NCI-H146 (cell line): ENCODE measurements around the gene ENTREP1.
A peak's percentile ranks its signal among the peaks of the same experiment; 100 is the strongest.

ENCODE experiments used
- DNase-seq: peaks from one replicate; lab custom pipeline; 2025; lab: John Stamatoyannopoulos, UW

Gene ENTREP1

DNA sequence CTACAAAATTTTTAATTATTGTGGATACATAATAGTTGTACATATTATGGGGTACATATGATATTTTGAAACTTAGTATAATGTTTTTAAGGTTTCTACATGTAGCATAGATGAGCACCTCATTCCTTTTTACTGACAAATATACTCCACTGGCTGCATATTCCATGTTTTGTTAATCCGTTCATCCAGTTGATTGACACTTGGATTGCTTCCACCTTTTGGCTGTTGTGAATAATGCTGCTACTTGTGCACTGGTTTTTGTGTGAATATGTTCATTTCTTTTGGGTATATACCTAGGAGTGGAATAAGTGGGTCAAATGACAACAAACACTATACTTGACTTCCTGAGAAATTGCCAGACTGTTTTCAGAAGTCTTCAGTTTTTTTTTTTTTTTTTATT lies 2.8 kb upstream of the ENTREP1 start:
- DNase-seq: no peak

DNA sequence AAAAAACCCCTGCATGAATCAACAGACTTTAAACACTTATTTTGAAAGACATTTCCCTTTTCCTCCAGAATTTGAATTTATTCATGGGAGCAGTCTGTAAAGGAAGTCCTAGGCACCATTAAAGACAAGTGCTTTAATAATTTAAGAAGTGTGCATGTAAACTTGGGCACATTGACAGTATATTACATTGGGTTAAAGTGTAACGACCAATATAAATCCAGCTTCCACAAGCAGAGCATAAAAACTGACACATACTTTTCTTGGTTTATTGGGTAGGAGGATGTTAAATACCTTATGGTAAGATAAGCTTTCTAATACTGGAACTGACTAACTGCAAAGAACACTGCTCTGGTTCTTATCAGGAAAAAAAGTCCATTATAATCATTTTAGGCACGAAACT lies 1.2 kb upstream of the ENTREP1 start:
- no peak for DNase-seq

DNA sequence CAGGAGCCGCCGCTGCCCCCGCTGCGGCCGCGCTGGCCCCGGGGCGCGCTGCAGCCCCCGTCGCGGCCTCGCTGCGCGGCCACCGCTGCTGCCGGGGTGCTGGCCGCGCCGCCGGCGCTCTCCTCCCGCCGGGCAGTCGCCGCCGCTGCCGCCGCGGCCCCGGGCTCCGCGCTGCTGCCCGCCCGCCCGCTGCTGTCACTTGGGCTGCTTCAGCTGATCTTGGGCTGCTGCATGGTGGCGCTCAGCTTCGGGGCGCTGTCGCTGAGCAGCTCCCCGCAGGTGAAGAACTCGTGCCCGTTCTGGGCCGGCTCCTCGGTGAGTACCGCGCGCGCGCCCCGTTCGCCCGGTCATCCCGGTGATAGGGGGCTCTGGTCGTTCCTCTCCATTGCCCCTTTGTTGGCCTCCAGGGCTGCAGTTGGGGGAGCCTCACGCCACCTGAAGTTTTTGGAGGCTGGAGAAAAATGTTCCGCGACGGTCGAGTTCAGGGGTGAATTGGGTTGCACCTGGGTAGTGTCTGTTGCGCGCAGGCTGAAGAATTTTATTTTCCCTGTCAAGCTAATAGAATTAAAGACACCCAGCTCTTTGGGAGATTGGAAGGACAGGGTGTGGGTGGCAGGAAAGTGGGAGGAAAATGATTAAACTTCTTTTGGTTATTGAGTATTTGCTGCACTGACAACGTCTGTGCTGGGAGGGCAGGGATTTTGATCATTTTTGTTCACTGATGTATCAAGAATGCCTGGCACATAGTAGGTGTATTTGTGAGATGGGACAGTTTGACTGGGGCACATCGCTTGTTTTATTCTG lies 596 bp downstream of the ENTREP1 start:
- DNase-seq: peak; percentile 36

DNA sequence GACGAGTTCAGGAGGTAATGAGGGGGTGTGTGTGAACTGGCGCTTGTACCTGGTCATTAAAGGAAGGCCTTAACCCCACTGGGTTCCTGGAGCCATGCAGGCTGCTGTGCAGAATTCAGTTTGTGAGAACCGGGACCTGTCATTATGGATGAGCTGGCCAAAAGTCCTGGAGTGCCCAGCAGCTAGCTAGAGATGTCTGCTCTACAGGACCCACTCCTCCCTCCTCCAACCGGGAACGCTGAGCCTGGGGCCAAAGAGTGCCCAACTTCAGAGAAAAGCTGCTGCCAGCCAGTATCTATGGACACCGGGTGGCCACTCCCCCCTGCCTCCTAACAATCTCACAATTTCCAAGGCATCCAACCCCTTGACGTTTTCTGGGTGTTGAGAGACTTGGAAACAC lies 1.2 kb downstream of the ENTREP1 start:
- DNase-seq: peak; percentile 4

DNA sequence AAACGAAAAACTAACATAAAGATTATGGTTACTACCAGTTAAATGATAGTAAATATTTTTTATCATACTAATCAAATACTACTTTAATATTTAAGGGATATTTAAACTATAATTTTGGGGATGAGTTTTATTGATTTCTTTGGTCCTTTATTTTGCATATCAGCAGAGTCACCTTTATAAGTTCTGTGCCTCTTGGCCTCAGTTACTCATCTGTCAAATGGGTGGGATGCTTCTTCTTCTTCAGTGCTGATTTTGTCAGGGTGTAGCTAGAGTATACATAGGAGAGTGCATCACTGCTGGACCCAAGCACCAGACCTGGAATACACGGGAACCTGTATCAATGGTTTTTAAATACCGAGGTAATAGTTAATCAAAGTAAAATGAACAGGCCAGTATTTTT lies 5.6 kb downstream of the ENTREP1 start:
- DNase-seq: no peak

DNA sequence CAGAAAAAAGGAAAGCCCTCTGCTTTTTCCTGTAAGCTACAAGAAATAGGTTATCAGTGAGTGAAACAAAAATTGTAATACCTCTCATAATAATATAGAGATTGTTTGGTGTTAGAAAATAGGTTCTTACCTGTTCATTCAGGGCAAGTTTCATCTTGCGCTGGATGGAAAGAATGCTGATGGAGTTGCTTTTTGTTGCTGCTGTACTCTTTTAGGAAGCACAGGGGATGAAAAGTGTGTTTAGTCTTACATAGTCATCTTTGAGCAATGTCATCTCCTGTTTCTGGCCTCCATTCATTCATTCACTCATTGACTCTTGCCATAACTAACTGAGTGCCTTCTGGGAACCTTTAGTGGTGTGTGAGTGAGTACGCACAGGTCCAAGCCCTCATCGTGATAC lies 6.4 kb downstream of the ENTREP1 start:
- DNase-seq: no peak

DNA sequence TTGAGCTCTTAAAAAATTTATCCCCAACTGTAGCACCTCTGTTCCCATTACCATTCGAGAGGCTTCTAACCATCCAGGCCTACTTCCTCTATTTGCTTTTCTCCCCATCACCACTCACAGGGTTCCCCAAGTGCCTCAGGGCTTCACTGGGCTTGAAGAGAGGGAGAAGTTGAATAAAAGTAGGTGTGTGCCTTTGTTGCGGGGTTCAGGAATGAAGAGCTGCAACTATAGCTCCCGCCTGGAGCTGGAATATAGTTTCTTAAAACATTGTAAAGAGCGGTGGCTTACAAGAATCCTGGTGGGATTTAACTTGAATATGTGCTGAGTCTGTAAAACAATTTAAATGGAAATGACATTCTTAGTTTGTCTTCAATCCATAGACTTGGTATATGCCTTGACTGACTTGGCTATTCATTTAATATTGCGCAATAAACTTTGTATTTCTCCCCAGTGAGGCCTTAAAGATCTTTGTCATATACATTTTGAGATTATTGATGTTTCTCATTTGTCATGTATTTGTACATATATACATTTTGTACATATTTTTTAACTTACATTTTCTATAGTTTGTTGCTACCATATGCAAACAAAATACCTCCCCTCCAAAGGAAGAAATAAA lies 7.2 kb downstream of the ENTREP1 start:
- no peak for DNase-seq

DNA sequence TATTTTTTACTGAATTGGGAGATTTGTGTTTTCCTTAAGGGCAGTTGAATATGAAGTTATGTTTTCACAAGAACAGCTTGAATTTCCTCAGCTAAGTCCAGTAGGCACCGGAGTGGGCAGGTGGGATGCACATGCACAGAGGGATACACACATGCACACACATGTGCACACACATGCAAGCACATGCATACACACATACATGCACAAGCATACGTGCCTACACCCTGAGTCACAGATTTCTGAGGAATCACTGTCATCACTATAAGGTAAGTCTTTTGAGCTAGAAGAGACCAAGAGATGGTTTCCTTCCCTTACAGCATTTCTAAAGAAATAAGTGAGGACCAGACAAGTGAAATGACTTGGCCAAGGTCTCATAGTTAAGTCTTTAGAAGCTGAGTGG lies 8.7 kb downstream of the ENTREP1 start:
- DNase-seq: no peak

DNA sequence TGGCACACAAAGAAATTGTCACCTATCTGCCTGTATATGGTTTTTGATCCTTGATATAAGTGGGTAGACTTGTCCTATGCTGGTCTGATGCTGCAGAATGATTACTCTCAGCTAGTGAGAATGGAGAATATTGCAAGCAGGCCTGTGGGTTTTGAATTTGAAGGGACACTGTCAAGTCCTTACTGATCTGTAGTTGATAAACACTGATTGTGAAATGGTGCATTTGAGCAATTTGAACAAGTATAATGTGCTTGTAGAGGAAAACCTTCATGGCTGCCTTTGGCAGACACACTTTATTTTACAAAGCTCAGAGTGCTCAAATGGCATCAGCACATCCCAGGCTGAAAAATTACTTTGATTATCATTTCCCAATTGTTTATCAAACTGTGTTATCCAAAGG lies 9.3 kb downstream of the ENTREP1 start:
- DNase-seq: no peak

DNA sequence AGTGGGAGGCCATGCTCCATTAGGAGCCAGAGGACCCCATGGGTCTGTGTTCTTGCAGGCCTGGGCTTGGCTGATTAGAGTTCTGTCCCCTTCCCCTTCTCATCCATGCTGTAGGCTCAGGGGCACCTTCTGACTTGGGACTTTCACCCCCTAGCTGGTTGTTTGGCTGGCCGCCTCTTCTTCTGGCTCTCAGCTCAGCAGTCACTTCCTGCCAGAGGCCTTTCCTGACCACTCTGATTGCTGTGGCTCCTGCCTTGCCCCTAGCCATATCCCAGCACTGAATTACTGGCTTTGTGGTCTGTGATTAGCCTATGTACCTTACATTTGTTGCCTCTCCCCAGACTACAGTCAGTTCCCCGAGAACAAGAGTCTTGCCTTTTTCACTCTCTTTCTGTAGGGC lies 14.6 kb downstream of the ENTREP1 start:
- DNase-seq: no peak

DNA sequence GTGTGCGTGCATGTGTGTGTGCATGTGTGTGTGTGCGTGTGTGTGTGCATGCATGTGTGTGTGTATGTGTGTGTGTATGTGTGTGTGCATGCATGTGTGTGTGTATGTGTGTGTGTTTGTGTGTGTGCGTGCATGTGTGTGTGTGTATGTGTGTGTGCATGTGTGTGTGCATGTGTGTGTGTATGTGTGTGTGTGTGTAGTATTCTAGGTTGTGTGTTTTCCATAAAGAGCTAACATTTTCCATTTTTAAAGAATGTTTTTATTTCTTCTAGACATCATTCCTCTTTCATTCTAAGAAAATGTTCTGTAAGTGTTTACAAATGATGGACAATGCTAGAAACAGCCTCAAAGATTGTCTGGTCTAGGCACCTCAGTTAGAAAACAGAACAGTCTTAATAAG lies 15.6 kb downstream of the ENTREP1 start:
- DNase-seq: no peak

DNA sequence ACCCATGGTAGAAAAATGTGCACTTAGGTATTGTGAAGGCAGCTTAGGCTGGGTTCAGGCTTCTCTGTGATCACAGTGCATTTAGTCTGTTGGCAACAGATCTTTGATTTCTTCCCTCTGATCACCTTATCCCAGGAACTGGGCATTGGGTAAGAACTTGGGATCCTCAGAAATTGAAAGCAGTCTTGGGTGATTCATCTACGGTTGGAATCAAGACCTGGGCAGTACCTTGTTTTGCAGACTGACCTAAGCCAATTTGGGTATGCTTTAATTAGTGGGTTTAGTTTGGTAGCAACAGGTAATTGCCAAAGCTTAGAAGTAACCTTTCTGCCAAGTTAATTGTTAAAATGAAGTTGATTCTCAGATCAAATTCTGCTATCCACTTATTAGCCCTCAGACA lies 17.8 kb downstream of the ENTREP1 start:
- no peak for DNase-seq

DNA sequence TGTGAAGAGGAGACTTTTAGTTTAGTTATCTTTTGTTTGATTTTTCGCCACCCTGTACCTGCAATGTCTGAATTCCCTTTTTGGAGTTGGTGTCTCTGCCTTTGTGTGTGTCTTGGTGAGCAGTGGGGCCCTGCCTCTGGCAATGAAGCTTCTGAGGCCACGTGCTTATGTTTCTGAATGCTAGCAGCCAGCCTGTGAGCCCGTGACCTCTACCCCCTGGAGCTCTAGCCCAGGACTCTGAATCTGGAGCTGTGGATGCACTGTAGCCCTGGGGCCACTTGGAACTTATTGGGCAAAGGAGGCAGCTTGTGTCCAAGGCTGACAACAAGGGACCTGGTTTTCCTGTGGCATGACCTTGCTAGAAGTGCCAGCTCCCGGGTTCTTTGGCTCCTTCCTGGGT lies 19.4 kb downstream of the ENTREP1 start:
- no peak for DNase-seq

DNA sequence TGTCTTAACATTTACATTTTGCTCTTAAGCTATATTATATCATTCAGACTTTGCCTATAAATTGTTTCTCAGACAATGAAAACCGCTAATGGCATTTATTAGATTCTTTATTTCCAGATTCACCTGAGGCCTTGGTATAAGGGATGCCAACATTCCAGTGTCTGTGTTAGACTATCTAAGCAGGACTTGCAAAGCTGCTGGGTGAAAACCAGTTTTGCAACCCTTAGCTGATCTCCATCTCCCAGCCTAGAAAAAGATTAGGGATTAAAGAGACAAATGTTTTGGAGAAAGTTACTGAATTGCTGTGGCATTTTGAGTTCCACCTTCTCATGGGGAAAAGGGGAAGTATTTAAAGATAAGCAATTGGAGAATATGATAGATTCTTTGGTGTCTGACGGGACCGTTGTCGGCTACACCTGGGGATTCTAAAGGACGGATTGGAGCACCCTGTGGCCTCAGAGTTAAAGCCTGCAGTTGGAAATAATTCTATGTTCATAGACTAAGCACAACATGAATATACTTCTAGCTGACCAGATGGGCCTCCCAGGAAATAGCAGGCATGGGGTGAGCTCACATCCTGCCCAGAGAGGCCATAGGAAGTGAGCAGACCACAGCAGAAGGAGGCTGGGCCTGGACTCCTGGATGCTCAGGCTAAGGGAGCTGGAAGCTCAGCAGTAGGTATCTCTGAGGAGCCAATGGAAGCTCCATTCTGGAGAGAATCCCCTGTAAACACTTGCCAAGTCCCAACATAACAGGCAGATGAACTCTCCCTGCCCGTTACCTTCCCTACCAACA lies 21.8 kb downstream of the ENTREP1 start:
- DNase-seq: no peak

DNA sequence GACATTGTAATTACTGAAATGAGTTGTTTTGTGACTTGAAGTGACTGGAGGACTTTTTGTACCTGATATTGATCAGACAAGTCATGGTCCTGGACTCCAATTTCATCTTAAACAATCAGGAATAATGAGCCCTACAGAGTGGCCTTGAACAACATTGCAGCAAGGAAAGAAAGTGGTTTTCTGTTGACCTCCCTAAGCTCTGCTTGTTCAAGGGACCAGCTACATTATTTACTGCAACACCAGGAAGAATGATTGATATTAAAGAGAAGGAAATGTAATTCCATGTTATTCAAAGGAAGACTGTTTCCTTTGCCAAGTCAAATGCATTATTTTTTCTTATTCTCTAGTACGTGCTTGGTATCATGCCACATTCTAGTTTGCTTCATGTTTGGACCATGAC lies 22.6 kb downstream of the ENTREP1 start:
- DNase-seq: no peak

DNA sequence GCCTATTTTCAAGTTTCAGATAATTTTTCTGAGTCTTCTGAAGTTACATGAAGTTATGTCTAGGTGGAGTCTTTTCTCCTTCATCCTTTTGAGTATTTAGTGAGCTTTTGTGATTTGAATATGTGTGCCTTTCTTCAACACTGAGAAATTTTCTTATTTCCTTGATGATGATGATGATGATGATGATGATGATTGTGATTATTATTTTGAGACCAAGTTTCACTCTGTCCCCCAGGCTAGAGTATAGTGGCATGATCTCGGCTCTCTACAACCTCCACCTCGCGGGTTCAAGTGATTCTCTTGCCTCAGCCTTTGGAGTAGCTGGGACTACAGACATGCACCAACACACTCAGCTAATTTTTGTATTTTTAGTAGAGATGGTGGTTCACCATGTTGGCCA lies 26.2 kb downstream of the ENTREP1 start:
- no peak for DNase-seq

DNA sequence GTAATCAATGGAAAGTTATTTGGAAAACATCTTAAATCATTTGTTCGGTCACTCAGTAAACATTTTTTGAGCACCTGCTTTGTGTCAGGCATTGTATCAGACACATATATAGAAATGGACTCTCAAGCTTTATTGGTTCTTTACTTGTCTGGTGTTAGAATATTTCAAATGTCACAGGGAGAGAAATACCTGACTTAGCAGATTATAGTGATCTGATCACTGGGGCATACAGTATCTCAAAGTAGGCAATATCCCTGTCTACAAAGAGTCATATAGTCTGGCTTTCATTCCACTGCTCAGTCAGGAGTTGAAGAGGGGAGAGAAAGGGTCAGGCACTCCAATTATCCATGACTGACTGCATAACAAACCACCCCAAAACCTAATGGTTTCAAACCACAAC lies 30.2 kb downstream of the ENTREP1 start:
- no peak for DNase-seq

DNA sequence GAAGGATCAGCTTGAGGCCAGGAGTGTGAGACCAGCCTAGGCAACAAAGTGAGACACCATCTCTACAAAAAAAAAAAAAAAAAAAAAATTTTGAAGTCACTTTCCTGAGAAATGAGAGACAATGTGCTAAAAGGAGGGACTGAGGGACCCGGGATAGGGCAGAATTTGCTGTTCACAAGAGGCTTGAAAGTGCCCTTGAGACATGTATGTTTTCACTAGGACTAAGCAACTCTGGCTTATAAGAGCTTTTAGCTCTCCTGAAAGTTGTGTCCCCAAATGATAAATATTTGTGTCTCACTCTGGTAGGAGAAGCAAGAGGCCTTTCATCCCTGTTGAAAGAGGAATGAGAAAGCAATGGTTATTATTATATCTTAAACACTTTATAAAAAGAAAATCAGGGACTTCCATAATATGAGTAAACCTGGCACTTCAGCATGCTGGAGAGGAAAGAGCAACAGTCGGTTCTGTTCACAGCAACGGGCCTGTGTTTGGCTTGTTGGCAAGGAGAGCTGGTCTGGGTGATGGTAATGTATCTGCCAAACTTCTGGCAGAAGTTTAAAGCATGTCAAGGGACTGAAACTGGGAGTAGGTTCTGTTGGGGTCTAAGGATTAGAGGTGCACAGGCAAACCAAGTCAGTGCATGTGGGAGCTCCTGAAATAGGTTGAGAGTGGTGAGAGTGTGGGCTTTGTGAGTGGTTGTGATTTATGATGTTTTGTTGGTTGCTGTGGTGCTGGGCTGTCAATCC lies 32.2 kb downstream of the ENTREP1 start:
- no peak for DNase-seq

DNA sequence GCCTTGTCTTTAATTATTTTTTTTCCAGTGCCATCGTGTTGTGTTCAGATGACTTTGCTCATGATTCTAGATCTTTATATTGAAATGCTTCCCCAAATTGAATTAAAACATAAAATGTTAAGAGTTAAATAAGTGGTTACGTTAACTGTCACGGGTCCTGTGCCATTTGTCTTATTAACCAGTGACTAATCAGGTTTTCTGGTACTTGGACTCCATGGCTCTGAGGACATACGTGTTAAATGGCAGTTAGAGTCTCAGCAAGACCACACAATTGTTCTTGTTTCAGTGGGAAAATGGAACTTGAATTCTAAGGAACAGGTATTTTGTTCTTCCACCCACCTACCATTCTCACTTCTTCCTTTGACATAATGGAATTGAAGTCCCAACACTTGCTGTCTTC lies 32.8 kb downstream of the ENTREP1 start:
- no peak for DNase-seq

DNA sequence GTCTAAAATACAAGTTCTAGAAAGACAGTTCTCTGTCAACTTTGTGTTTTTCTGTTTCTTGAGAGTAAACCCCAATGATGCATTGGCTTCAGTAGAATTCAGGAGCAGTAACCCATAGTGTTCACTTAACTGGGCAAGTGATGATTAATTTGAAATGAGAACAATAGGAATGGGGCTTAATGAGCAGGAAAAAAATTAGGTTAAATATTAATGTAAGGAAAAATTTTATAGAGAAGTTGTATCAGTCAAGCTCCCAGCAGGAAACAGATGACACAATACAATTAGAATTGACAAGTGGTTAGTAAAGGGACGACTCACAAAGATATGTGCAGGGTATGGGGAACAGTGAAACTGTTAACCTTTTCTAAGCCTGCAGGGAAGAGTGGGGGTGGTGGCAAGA lies 38.2 kb downstream of the ENTREP1 start:
- DNase-seq: no peak

DNA sequence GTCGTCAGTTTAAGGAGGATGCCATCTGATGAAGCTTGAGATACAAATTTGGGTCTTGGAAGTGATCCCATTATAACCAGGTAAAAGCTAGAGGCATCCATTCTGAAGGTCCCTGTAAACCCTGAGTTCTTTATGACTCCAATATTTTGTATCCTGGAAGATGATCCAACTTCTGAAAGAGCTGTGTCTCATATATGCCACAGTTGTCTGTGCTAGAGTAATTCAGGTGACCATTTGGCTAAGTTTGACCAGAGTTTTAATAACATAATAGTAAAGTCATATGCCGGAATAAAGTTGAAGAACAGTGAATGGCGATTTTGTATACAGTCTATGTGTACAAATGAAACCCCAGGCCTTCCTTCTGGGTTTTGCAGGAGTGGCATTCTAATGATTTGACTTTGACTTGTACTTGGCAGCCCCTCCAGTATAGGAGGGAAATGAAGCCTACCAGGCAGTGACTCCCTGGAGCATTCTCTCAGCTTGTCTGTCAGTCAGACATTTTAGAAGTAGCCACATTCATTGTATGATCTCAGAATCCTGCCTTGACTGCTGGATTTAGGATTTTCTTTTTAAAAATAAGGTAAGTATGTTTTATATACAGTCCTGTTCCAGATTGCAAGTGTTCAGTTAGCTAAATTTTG lies 39.6 kb downstream of the ENTREP1 start:
- DNase-seq: no peak

DNA sequence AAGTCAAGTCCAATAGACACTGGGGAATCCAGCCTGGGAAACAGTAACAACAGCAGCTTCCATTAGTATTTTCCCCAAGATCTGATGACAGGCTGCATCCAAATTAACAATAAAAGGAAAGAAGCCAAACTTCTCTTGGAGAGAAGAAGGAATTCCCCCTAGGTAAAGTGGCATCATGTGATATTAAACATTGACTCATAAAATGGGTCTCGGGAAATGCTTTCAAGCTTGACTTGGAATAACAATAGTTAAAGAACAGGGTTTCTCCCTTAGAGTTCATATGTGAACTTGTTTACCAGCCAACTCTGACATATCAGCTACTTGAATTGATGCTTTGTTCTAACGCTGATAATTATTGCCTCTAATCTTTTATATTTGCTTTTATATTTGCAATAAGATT lies 45.4 kb downstream of the ENTREP1 start:
- DNase-seq: no peak
